ENCODE measurements around the gene POLE. TPM values are rescaled to one million over a fixed set of nuclear protein-coding genes. Genes with fewer than 3 reads are reported as not detected.

The POLE gene
- total RNA-seq: 32.1 TPM

GRCh38 chr12:132687211-132688164, at the start of gene POLE, which contains the start of gene PXMP2:
POLE (minus strand) TSS chr12:132687342; CDS start chr12:132687315, 27 bp downstream.
PXMP2 (plus strand) TSS chr12:132687587; CDS start chr12:132687671, 84 bp downstream.
- peak; percentile 98 for DNase-seq

- DNase-seq: no peak
Observed at GRCh38 chr12:132736913-132737312, 49.8 kb upstream of the POLE start.

GRCh38 chr12:132736378-132736777, 49.2 kb upstream of the POLE start:
- DNase-seq: no peak

- no peak for DNase-seq
Observed at GRCh38 chr12:132735496-132735895, 48.4 kb upstream of the POLE start.

- no peak for DNase-seq
Observed at GRCh38 chr12:132734206-132734605, 47.1 kb upstream of the POLE start.

- no peak for DNase-seq
Observed at GRCh38 chr12:132731574-132731973, 44.4 kb upstream of the POLE start.

GRCh38 chr12:132730353-132730752, 43.2 kb upstream of the POLE start:
- DNase-seq: no peak

GRCh38 chr12:132729541-132730320, 42.6 kb upstream of the POLE start:
- DNase-seq: no peak

- no peak for DNase-seq
Observed at GRCh38 chr12:132728502-132728901, 41.4 kb upstream of the POLE start.

GRCh38 chr12:132727091-132727794, 40.1 kb upstream of the POLE start:
- DNase-seq: no peak

GRCh38 chr12:132726386-132726785, 39.2 kb upstream of the POLE start:
- no peak for DNase-seq

- peak; percentile 85 for DNase-seq
Observed at GRCh38 chr12:132724506-132725241, 37.5 kb upstream of the POLE start.

GRCh38 chr12:132723764-132724140, 36.6 kb upstream of the POLE start:
- DNase-seq: no peak

- DNase-seq: no peak
Observed at GRCh38 chr12:132723015-132723763, 36.0 kb upstream of the POLE start.

GRCh38 chr12:132720606-132721345, 33.6 kb upstream of the POLE start:
- DNase-seq: no peak

GRCh38 chr12:132719954-132720324, 32.8 kb upstream of the POLE start:
- no peak for DNase-seq

- DNase-seq: no peak
Observed at GRCh38 chr12:132719141-132719953, 32.2 kb upstream of the POLE start.

- no peak for DNase-seq
Observed at GRCh38 chr12:132718644-132719043, 31.5 kb upstream of the POLE start.
